Mucosa of descending colon (tissue), 3 donors: Measurements from ENCODE around the gene ARMH2. TPM values are rescaled to one million over a fixed set of nuclear protein-coding genes. Genes with fewer than 3 reads are reported as not detected.

Experiments used
- ATAC-seq: fragments of 200-7000 bp; cut with Tn5 transposase; one replicate; pipeline ENCODE4 v1.9.1; 2020; ENCODE audit warnings: mild to moderate bottlenecking, moderate library complexity
- DNase-seq, 3 donors: peaks; one replicate each; pipeline ENCODE4 v3.0.0-alpha.2; 2020
- H3K36me3 ChIP-seq: fragments of 200-600 bp; one replicate; pipeline ENCODE4 v1.8.0; 2021; ENCODE audit warnings: low read depth, mild to moderate bottlenecking
- H3K4me1 ChIP-seq: fragments of 200-600 bp; one replicate; pipeline ENCODE4 v1.8.0; 2021; ENCODE audit warnings: low read depth, mild to moderate bottlenecking
- H3K4me3 ChIP-seq: fragments of 200-600 bp; one replicate; pipeline ENCODE4 v1.8.0; 2021; ENCODE audit warnings: mild to moderate bottlenecking
- H3K9me3 ChIP-seq: fragments of 200-600 bp; one replicate; pipeline ENCODE4 v1.8.0; 2021; ENCODE audit warnings: mild to moderate bottlenecking
- intact Hi-C, 2 donors: fragments of 100-400 bp; cut with DNase I in 1 of 2; cut with micrococcal nuclease in 1 of 2; formaldehyde crosslinking; loops; one replicate each; pipeline versions ENCODE4 v1.11.0 to v1.11.1; 2022; cut with DNase I, micrococcal nuclease
- total RNA-seq, 3 donors: library from RNA; stranded (reverse); fragmentation: NEBNext Ultra II Directional in 2 of 3; extraction: Animal tissue kit (Norgen Biotek cat#: 25700) in 2 of 3; gene quantifications; one replicate each; pipeline versions ENCODE4 v1.2.1 to v1.2.4, GENCODE V29; 2021 to 2023
- TF ChIP-seq, protein P1 (sequence below): fragments of 200-600 bp; IDR thresholded peaks from one replicate; pipeline ENCODE4 v1.8.0; 2022; ENCODE audit warnings: antibody characterized with exemption, mild to moderate bottlenecking
- donor health status: DM: no; HTN: no; CAD: no; lungs with moderate emphysema.
- donor health status: DM: no; HTN: no; CAD: no.
- donor health status: DM: no; HTN: yes; CAD: no.

Gene ARMH2
- total RNA-seq, 3 donors from 2014 or later, result not detected

DNA sequence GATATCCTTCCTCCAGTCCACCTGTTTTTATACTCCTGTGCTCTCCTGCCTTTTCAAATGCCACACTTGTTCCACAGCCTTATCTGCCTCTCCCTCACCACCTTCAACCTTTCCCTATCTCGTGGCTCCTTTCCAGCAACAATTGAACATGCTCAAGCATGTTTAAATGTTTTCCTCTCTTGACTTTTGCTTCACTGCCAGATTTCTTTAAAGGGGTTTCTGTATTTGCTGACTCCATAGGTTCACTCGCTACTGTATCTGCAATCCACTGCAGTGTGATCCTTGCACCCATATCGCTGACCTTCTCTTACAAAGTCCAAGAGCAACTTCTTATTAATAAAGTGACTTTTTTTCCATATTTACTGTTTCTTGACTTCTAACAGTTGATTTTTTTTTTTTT, 35.1 kb downstream of the ARMH2 start:
- DNase-seq (peak in 1 of 3 donors; percentile 68), ATAC-seq (peak; percentile 67)
- H3K9me3 ChIP-seq, result no peaks in the 10 kb centered on the region
- no peak overlapping the region for H3K4me3 ChIP-seq
- TF ChIP-seq, protein P1, sequence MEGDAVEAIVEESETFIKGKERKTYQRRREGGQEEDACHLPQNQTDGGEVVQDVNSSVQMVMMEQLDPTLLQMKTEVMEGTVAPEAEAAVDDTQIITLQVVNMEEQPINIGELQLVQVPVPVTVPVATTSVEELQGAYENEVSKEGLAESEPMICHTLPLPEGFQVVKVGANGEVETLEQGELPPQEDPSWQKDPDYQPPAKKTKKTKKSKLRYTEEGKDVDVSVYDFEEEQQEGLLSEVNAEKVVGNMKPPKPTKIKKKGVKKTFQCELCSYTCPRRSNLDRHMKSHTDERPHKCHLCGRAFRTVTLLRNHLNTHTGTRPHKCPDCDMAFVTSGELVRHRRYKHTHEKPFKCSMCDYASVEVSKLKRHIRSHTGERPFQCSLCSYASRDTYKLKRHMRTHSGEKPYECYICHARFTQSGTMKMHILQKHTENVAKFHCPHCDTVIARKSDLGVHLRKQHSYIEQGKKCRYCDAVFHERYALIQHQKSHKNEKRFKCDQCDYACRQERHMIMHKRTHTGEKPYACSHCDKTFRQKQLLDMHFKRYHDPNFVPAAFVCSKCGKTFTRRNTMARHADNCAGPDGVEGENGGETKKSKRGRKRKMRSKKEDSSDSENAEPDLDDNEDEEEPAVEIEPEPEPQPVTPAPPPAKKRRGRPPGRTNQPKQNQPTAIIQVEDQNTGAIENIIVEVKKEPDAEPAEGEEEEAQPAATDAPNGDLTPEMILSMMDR, result no peak
- intact Hi-C loops, result loop anchor here (10.0 kb wide), 2 partner anchors 49 to 179 kb away; partner anchors contain the start of gene C6orf62 (in 1 of the 2)
- H3K36me3 ChIP-seq, result no peaks in the 10 kb centered on the region
- peaks cover 2% of the 10 kb centered on the region for H3K4me1 ChIP-seq

GRCh38 chr6:24761851-24762250, 36.9 kb downstream of the ARMH2 start:
- intact Hi-C loops, result loop anchor here (10.0 kb wide), 2 partner anchors 47 to 177 kb away; partner anchors contain the start of gene C6orf62 (in 1 of the 2)
- no peak for DNase-seq
- TF ChIP-seq, protein P1, result no peak

GRCh38 chr6:24761193-24761835, 37.4 kb downstream of the ARMH2 start:
- TF ChIP-seq, protein P1, result no peak
- H3K4me3 ChIP-seq, result no peak overlapping the region
- DNase-seq (peak; percentile 54 to 70 (median 62)), ATAC-seq (peak; percentile 91)
- no peaks in the 10 kb centered on the region for H3K9me3 ChIP-seq
- intact Hi-C loops, result loop anchor here (10.0 kb wide), 2 partner anchors 47 to 177 kb away; partner anchors contain the start of gene C6orf62 (in 1 of the 2)
- peaks cover 2% of the 10 kb centered on the region for H3K4me1 ChIP-seq
- H3K36me3 ChIP-seq, result no peaks in the 10 kb centered on the region

More at GRCh38 chr6:24761851-24762250, 36.9 kb downstream of the ARMH2 start:
- no peak for ATAC-seq
- no peaks in the 10 kb centered on the region for H3K9me3 ChIP-seq
- no peaks in the 10 kb centered on the region for H3K36me3 ChIP-seq
- H3K4me3 ChIP-seq, result no peak overlapping the region
- H3K4me1 ChIP-seq, result peaks cover 2% of the 10 kb centered on the region

DNA sequence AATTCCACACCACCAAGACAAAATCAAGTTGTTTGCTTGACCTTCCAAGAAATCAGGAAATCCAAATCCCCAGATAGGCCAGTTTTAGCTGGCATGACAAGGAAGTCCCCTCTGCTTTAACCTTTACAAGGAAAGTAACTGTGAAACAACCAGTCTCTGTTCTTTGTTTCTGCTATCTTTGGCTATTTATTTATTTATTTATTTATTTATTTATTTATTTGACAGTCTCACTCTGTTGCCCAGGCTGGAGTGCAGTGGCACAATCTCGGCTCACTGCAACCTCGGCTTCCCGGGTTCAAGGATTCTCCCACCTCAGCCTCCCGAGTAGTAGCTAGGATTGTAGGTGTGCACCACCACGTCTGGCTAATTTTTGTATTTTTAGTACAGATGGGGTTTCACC, 38.5 kb downstream of the ARMH2 start:
- intact Hi-C loops, result loop anchor here (10.0 kb wide), 2 partner anchors 45 to 175 kb away; partner anchors contain the start of gene C6orf62 (in 1 of the 2)
- H3K4me3 ChIP-seq, result no peak overlapping the region
- DNase-seq, result no peak
- TF ChIP-seq, protein P1, result no peak
- no peaks in the 10 kb centered on the region for H3K36me3 ChIP-seq
- peaks cover 2% of the 10 kb centered on the region for H3K4me1 ChIP-seq
- H3K9me3 ChIP-seq, result no peaks in the 10 kb centered on the region
- no peak for ATAC-seq

GRCh38 chr6:24759718-24760117, 39.0 kb downstream of the ARMH2 start:
- Histone ChIP-seq H3K36me3 (no peaks in the 10 kb centered on the region), H3K4me3 (no peak overlapping the region), H3K4me1 (peaks cover 2% of the 10 kb centered on the region), H3K9me3 (no peaks in the 10 kb centered on the region)
- ATAC-seq (no peak), DNase-seq (no peak)
- intact Hi-C loops, result loop anchor here (10.0 kb wide), 2 partner anchors 45 to 175 kb away; partner anchors contain the start of gene C6orf62 (in 1 of the 2)
- TF ChIP-seq, protein P1, result no peak
